Measurements from ENCODE around the gene HMCN1.

HMCN1 gene

DNA sequence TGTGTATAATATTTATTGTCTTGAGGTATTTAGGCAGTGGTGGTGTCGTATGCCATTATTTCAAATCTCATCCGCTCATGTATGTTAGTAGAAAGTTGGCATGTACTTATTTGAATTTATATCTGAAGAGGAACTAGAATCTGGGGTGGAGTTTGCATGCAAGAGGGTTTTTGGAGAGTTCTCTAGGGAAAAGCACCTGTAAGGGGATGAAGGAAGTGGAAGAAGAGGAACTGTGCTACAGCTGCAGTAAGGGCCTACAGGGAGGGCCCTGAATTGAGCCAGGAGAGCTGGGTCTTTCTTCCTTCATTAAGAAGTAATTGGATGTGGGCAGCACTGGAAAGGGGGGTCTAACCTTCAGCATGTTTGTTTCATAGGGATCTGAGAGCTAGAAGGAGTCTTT is 197.2 kb downstream of the HMCN1 start:
- H3K27me3 ChIP-seq (ENCODE audit: control insufficient read depth, low read length), result no peaks in the 10 kb centered on the region
- no peaks in the 10 kb centered on the region for H3K79me2 ChIP-seq (ENCODE audit: control insufficient read depth, low read length)
- H3K9me2 ChIP-seq (replicated peaks; ENCODE audit: control insufficient read depth, low read length), result no peaks in the 10 kb centered on the region
- H3F3A ChIP-seq (ENCODE audit: control insufficient read depth, insufficient read depth), result no peaks in the 10 kb centered on the region
- TF ChIP-seq EZH2phosphoT487 (IDR thresholded peaks at IDR 0.05; ENCODE audit: borderline replicate concordance, low read length), result no peak
- TF ChIP-seq, protein P1, sequence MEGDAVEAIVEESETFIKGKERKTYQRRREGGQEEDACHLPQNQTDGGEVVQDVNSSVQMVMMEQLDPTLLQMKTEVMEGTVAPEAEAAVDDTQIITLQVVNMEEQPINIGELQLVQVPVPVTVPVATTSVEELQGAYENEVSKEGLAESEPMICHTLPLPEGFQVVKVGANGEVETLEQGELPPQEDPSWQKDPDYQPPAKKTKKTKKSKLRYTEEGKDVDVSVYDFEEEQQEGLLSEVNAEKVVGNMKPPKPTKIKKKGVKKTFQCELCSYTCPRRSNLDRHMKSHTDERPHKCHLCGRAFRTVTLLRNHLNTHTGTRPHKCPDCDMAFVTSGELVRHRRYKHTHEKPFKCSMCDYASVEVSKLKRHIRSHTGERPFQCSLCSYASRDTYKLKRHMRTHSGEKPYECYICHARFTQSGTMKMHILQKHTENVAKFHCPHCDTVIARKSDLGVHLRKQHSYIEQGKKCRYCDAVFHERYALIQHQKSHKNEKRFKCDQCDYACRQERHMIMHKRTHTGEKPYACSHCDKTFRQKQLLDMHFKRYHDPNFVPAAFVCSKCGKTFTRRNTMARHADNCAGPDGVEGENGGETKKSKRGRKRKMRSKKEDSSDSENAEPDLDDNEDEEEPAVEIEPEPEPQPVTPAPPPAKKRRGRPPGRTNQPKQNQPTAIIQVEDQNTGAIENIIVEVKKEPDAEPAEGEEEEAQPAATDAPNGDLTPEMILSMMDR (IDR thresholded peaks at IDR 0.05; ENCODE audit: low read depth, low read length, poor library complexity, severe bottlenecking), result no peak
- no peak overlapping the region for H3K27ac ChIP-seq (ENCODE audit: low read depth, low read length)
- H4K20me1 ChIP-seq (ENCODE audit: control insufficient read depth, insufficient read depth, low read depth, low read length), result no peaks in the 10 kb centered on the region
- no peak overlapping the region for H3K4me2 ChIP-seq (ENCODE audit: low read length)
- no peaks in the 10 kb centered on the region for H3K36me3 ChIP-seq (ENCODE audit: control insufficient read depth, low read length)
- H3K4me1 ChIP-seq (ENCODE audit: control insufficient read depth, low read length), result peaks cover 9% of the 10 kb centered on the region
- H3K4me3 ChIP-seq (ENCODE audit: low read length), result no peak overlapping the region
- H3K9me3 ChIP-seq (ENCODE audit: control insufficient read depth, insufficient read depth, low read length), result no peaks in the 10 kb centered on the region

DNA sequence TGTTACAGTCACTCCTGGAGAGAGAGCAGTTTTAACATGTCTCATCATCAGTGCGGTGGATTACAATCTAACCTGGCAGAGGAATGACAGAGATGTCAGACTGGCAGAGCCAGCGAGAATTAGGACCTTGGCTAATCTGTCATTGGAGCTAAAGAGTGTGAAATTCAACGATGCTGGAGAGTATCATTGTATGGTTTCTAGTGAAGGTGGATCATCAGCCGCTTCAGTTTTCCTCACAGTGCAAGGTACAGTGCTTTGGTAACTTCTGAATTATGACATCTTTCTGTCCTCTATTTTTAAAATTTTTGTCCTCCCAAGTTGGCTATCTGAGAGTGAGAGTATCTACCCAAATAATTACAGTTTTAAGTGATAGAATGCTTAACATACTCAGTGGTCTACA is 199.4 kb downstream of the HMCN1 start:
- Histone ChIP-seq H3K79me2 (ENCODE audit: control insufficient read depth, low read length) (no peaks in the 10 kb centered on the region), H3K27ac (ENCODE audit: low read depth, low read length) (no peak overlapping the region), H3K36me3 (ENCODE audit: control insufficient read depth, low read length) (no peaks in the 10 kb centered on the region), H3K4me1 (ENCODE audit: control insufficient read depth, low read length) (peaks cover 9% of the 10 kb centered on the region), H3F3A (ENCODE audit: control insufficient read depth, insufficient read depth) (no peaks in the 10 kb centered on the region), H3K27me3 (ENCODE audit: control insufficient read depth, low read length) (no peaks in the 10 kb centered on the region), H4K20me1 (ENCODE audit: control insufficient read depth, insufficient read depth, low read depth, low read length) (no peaks in the 10 kb centered on the region), H3K4me2 (ENCODE audit: low read length) (no peak overlapping the region), H3K9me2 (replicated peaks; ENCODE audit: control insufficient read depth, low read length) (no peaks in the 10 kb centered on the region), H3K9me3 (ENCODE audit: control insufficient read depth, insufficient read depth, low read length) (no peaks in the 10 kb centered on the region), H3K4me3 (ENCODE audit: low read length) (no peak overlapping the region)
- TF ChIP-seq, protein P1 (IDR thresholded peaks at IDR 0.05; ENCODE audit: low read depth, low read length, poor library complexity, severe bottlenecking), result no peak
- TF ChIP-seq EZH2phosphoT487 (IDR thresholded peaks at IDR 0.05; ENCODE audit: borderline replicate concordance, low read length), result no peak

DNA sequence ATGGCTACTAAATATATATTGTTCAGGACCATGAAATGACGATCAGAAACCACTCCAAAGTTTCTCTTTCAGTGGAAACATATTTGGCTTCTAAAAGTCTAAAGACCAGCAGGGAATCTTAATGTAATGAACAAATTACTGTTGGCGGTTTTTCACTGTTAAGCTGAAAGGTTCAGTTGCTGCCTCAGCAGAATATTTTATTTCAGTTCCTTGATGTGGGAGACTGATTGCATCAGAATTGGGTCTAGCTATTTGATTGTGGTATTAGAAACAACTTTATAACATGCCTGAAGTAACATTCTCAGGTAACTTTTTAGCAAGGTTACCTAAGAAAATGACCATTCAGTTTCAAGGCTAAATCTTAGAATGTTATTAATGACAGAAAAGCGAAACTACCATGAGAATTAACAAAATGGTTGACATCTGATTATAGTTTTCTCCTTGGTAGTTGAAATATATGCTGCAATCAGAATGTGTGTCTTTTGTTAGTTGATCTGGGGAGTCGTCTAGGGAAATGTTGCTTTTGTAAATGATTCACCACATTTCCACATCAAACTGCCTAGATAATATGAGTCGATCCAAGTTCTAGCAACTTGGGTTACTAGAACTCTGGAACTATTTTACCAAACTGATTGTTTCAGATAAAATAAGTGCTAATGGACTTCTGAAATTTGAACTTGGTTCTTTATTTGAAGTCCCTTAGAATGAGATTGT is 200.4 kb downstream of the HMCN1 start:
- Histone ChIP-seq H3K4me3 (ENCODE audit: low read length) (no peak overlapping the region), H3K4me1 (ENCODE audit: control insufficient read depth, low read length) (peaks cover 9% of the 10 kb centered on the region), H3K27ac (ENCODE audit: low read depth, low read length) (no peak overlapping the region), H3F3A (ENCODE audit: control insufficient read depth, insufficient read depth) (no peaks in the 10 kb centered on the region), H3K4me2 (ENCODE audit: low read length) (no peak overlapping the region), H4K20me1 (ENCODE audit: control insufficient read depth, insufficient read depth, low read depth, low read length) (no peaks in the 10 kb centered on the region), H3K9me3 (ENCODE audit: control insufficient read depth, insufficient read depth, low read length) (no peaks in the 10 kb centered on the region), H3K36me3 (ENCODE audit: control insufficient read depth, low read length) (no peaks in the 10 kb centered on the region), H3K27me3 (ENCODE audit: control insufficient read depth, low read length) (no peaks in the 10 kb centered on the region), H3K79me2 (ENCODE audit: control insufficient read depth, low read length) (no peaks in the 10 kb centered on the region), H3K9me2 (replicated peaks; ENCODE audit: control insufficient read depth, low read length) (no peaks in the 10 kb centered on the region)
- TF ChIP-seq, protein P1 (IDR thresholded peaks at IDR 0.05; ENCODE audit: low read depth, low read length, poor library complexity, severe bottlenecking), result no peak
- TF ChIP-seq EZH2phosphoT487 (IDR thresholded peaks at IDR 0.05; ENCODE audit: borderline replicate concordance, low read length), result no peak

Measured in DOHH2 (cell line).